ENCODE results near the gene EPB41L2.

DNA sequence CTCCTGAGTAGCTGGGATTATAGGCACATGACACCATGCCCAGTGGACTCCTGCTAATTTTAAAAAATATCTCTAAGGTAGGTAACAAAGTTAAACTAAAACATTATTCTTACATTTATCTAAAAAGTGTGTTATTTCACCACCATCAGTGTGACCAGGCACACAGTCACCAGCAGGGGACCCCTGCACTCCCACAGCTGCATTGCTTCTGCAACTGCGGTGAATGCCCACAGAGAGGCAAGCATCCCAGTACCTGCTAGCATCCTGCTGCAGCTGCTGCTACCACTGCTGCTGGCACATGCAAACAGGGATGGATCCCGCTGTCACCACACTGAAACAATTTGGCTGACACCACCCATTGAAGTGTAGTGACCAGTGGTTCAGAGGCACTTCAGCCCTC, 21.9 kb upstream of the EPB41L2 start:
- TF ChIP-seq, protein P1, sequence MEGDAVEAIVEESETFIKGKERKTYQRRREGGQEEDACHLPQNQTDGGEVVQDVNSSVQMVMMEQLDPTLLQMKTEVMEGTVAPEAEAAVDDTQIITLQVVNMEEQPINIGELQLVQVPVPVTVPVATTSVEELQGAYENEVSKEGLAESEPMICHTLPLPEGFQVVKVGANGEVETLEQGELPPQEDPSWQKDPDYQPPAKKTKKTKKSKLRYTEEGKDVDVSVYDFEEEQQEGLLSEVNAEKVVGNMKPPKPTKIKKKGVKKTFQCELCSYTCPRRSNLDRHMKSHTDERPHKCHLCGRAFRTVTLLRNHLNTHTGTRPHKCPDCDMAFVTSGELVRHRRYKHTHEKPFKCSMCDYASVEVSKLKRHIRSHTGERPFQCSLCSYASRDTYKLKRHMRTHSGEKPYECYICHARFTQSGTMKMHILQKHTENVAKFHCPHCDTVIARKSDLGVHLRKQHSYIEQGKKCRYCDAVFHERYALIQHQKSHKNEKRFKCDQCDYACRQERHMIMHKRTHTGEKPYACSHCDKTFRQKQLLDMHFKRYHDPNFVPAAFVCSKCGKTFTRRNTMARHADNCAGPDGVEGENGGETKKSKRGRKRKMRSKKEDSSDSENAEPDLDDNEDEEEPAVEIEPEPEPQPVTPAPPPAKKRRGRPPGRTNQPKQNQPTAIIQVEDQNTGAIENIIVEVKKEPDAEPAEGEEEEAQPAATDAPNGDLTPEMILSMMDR (IDR thresholded peaks at IDR 0.05; ENCODE audit: low read depth, low read length) = no peak
- TF ChIP-seq EZH2phosphoT487 (IDR thresholded peaks at IDR 0.05; ENCODE audit: low read depth) = no peak
